GM21367 (cell line): ENCODE measurements around the gene STK36.
"Not testable (repeated sequence)": the region's sequence is repeated elsewhere in the genome, so short reads cannot be mapped to it uniquely, and the experiment has no call there.

Source experiments
- ATAC-seq: cut with Tn5 transposase; IDR thresholded peaks from one replicate; pipeline ENCODE4 v1.9.1; 2021; ENCODE audit not compliant: unreplicated experiment

STK36 gene

GRCh38 chr2:218659258-218659987 lies 12.5 kb upstream of the STK36 start, which contains the start of the genes BCS1L and ZNF142:
Gene BCS1L (plus strand): TSS chr2:218659683. CDS start chr2:218660988, 1,305 bp downstream.
Gene ZNF142 (minus strand): TSS chr2:218659623. CDS start chr2:218656429, 3,194 bp downstream.
- peak; percentile 90 for ATAC-seq

GRCh38 chr2:218659988-218660358 lies 11.9 kb upstream of the STK36 start:
- ATAC-seq = no peak

- no peak for ATAC-seq
These were observed 9.5 kb upstream of the STK36 start for GRCh38 chr2:218662377-218662776.

- no peak for ATAC-seq
These were observed 9.1 kb upstream of the STK36 start for GRCh38 chr2:218662827-218663226.

GRCh38 chr2:218663901-218664300 lies 8.0 kb upstream of the STK36 start:
- no peak for ATAC-seq

GRCh38 chr2:218664653-218665052 lies 7.2 kb upstream of the STK36 start:
- no peak for ATAC-seq

GRCh38 chr2:218671097-218671653 lies 711 bp upstream of the STK36 start:
- no peak for ATAC-seq

- ATAC-seq = no peak
These were observed 7.2 kb downstream of the STK36 start for GRCh38 chr2:218679119-218679518.

- ATAC-seq = no peak
These were observed 8.2 kb downstream of the STK36 start for GRCh38 chr2:218680061-218680460.

- ATAC-seq = not testable (repeated sequence)
These were observed 15.6 kb downstream of the STK36 start for GRCh38 chr2:218687400-218688060.

GRCh38 chr2:218691234-218691633 lies 19.3 kb downstream of the STK36 start:
- ATAC-seq = no peak

GRCh38 chr2:218694405-218695145 lies 22.7 kb downstream of the STK36 start:
- no peak for ATAC-seq

- ATAC-seq = no peak
These were observed 27.0 kb downstream of the STK36 start for GRCh38 chr2:218698885-218699284.

- ATAC-seq = no peak
These were observed 29.9 kb downstream of the STK36 start for GRCh38 chr2:218701806-218702205.

- ATAC-seq = no peak
These were observed 31.5 kb downstream of the STK36 start for GRCh38 chr2:218703341-218703740.

GRCh38 chr2:218708086-218708485 lies 36.2 kb downstream of the STK36 start:
- no peak for ATAC-seq

- ATAC-seq = no peak
These were observed 38.0 kb downstream of the STK36 start for GRCh38 chr2:218709908-218710307.

- ATAC-seq = no peak
These were observed 38.4 kb downstream of the STK36 start for GRCh38 chr2:218710334-218710686.

GRCh38 chr2:218710687-218711549 lies 39.0 kb downstream of the STK36 start, which contains the start of gene TTLL4:
Gene TTLL4 (plus strand): TSS chr2:218710835. CDS start chr2:218737677, 26,842 bp downstream.
- ATAC-seq = peak; percentile 88

GRCh38 chr2:218711550-218711929 lies 39.7 kb downstream of the STK36 start:
- no peak for ATAC-seq
